ENCODE data around the gene GULP1. TPM values are rescaled to one million over a fixed set of nuclear protein-coding genes. Genes with fewer than 3 reads are reported as not detected.

Gene GULP1
- total and polyA plus RNA-seq, 2 of the 4 experiments (the other 2 are of a cell fraction): 24.4 to 40.1 TPM

GRCh38 chr2:188291142-188291616, 495 bp upstream of the GULP1 start (continued):
- peak; percentile 62 for TF ChIP-seq BHLHE40 (IDR thresholded peaks at IDR 0.05; ENCODE audit: low read depth, low read length)

GRCh38 chr2:188292348-188293239, 920 bp downstream of the GULP1 start:
- in situ Hi-C loops (cut with MboI; ENCODE audit: low sequenced_read_pairs) (loop anchor here (5.0 kb wide), 1 partner anchor 220 kb away; no protein-coding TSS in a partner anchor), intact Hi-C loops (cut with micrococcal nuclease) (loop anchor here (1.0 to 10.0 kb wide), 6 partner anchors 75 to 1130 kb away; partner anchors contain the start of gene COL3A1), dilution Hi-C loops (cut with HindIII; ENCODE audit: low sequenced_read_pairs, unreplicated experiment) (no loop called here)
- CTCF ChIA-PET: interaction anchor here (0.5 to 2.0 kb wide), 9 partner anchors 11 to 1219 kb away, joined by 3 to 7 read pairs (median 3); no protein-coding TSS in a partner anchor
- Histone ChIP-seq H4K5ac (ENCODE audit: low read depth, low read length) (peak overlapping the region; percentile 55), H3K23ac (ENCODE audit: low read depth, low read length) (peak overlapping the region; percentile 97), H2BK120ac (ENCODE audit: low read depth, low read length) (peak overlapping the region; percentile 89), H2BK5ac (ENCODE audit: low read depth, low read length, poor library complexity, severe bottlenecking) (peak overlapping the region; percentile 90), H3K9me3 (ENCODE audit: control insufficient read depth, insufficient read depth, low read length) (no peaks in the 10 kb centered on the region), H3K4me1 (ENCODE audit: control insufficient read depth, insufficient read depth, low read length) (no peaks in the 10 kb centered on the region), H3K4me3 (ENCODE audit: insufficient read depth, low read depth, low read length) (peak overlapping the region; percentile 77), H3K56ac (ENCODE audit: extremely low read depth, insufficient read depth, low read length) (peak overlapping the region; percentile 89), H3K36me3 (ENCODE audit: control insufficient read depth, insufficient read depth, low read length) (no peaks in the 10 kb centered on the region), H3K18ac (ENCODE audit: low read depth, low read length) (peak overlapping the region; percentile 72), H2AK9ac (replicated peaks; ENCODE audit: low read depth, low read length, poor library complexity) (peak overlapping the region; percentile 80), H2AFZ (replicated peaks; ENCODE audit: low read length, poor library complexity) (peak overlapping the region; percentile 96), H3K9me1 (ENCODE audit: insufficient read depth, low read length) (no peaks in the 10 kb centered on the region), H4K8ac (ENCODE audit: low read depth in 2 of 2, low read length in 2 of 2) (peak overlapping the region; percentile 46 to 70; a peak in 3 of 4 replicates), H3K9ac (ENCODE audit: low read depth, low read length) (peak overlapping the region; percentile 91), H2AK5ac (ENCODE audit: low read depth, low read length) (peak overlapping the region; percentile 44; the same call in 1 of the 2 replicates), H3K4ac (ENCODE audit: low read depth, low read length) (peak overlapping the region; percentile 95), H3K27ac (ENCODE audit: insufficient read depth, low read length) (peak overlapping the region; percentile 97), H2BK15ac (ENCODE audit: low read depth, low read length) (peak overlapping the region; percentile 29; the same call in 2 of the 3 replicates), H4K20me1 (ENCODE audit: insufficient read depth, low read length) (no peaks in the 10 kb centered on the region), H3K79me1 (ENCODE audit: low read depth in 1 of 2, low read length in 2 of 2) (peaks cover 5 to 33% of the 10 kb centered on the region in 2 experiments; a peak in 3 of 4 replicates), H3K27me3 (ENCODE audit: control insufficient read depth, insufficient read depth, low read length) (no peaks in the 10 kb centered on the region), H3K14ac (replicated peaks; ENCODE audit: low read depth, low read length) (peak overlapping the region; percentile 95), H4K91ac (ENCODE audit: insufficient read depth, low read depth, low read length) (peak overlapping the region; percentile 74), H3K4me2 (ENCODE audit: low read depth, low read length) (peak overlapping the region; percentile 93), H2BK20ac (ENCODE audit: low read depth, low read length) (peak overlapping the region; percentile 43)
- ATAC-seq (ENCODE audit: low read depth) (peak; percentile 77), DNase-seq (peak; percentile 86)
- BruUV-seq (replicated peaks): no TSS peak
- TF ChIP-seq CTCF (conservative IDR thresholded peaks at IDR 0.05; ENCODE audit: low read depth, low read length) (no peak), RFX5 (IDR thresholded peaks at IDR 0.05; ENCODE audit: low read depth, low read length) (no peak), SMC3 (IDR thresholded peaks at IDR 0.05; ENCODE audit: low read depth, low read length) (no peak), CEBPB (IDR thresholded peaks at IDR 0.05; ENCODE audit: low read depth, low read length) (peak; percentile 24; the same call in 1 of the 2 replicates), FOS (IDR thresholded peaks at IDR 0.05; ENCODE audit: low read depth, low read length) (no peak), MAZ (IDR thresholded peaks at IDR 0.05; ENCODE audit: borderline replicate concordance, low read depth, low read length) (no peak), MXI1 (IDR thresholded peaks at IDR 0.05; ENCODE audit: borderline replicate concordance, low read depth, low read length) (peak; percentile 22; the same call in 1 of the 2 replicates), POLR2A (IDR thresholded peaks at IDR 0.05; ENCODE audit: low read depth, low read length) (no peak)
- POLR2A ChIA-PET (ENCODE audit: unreplicated experiment): interaction anchor here (0.6 to 1.2 kb wide), 4 partner anchors 18 to 217 kb away, joined by 3 to 4 read pairs (median 3); no protein-coding TSS in a partner anchor
- WGBS, 2 experiments (ENCODE audit: extremely low coverage in 2 of 2, insufficient read length in 1 of 2): 0% methylated on average over 28 of the region's 54 CpGs; no CpG with 5 or more reads in 1 of the 2 experiments
